ENCODE data around the gene THBD. TPM values are rescaled to one million over a fixed set of nuclear protein-coding genes. Genes with fewer than 3 reads are reported as not detected.

The THBD gene, protein sequence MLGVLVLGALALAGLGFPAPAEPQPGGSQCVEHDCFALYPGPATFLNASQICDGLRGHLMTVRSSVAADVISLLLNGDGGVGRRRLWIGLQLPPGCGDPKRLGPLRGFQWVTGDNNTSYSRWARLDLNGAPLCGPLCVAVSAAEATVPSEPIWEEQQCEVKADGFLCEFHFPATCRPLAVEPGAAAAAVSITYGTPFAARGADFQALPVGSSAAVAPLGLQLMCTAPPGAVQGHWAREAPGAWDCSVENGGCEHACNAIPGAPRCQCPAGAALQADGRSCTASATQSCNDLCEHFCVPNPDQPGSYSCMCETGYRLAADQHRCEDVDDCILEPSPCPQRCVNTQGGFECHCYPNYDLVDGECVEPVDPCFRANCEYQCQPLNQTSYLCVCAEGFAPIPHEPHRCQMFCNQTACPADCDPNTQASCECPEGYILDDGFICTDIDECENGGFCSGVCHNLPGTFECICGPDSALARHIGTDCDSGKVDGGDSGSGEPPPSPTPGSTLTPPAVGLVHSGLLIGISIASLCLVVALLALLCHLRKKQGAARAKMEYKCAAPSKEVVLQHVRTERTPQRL
- total RNA-seq (1 to 10 TPM; 1.8 to 6.9 (median 3.8) TPM), polyA plus RNA-seq (10 to 100 TPM in 1 of 2 donors, 1 to 10 TPM in 1; 3.8 to 12.1 TPM)

DNA sequence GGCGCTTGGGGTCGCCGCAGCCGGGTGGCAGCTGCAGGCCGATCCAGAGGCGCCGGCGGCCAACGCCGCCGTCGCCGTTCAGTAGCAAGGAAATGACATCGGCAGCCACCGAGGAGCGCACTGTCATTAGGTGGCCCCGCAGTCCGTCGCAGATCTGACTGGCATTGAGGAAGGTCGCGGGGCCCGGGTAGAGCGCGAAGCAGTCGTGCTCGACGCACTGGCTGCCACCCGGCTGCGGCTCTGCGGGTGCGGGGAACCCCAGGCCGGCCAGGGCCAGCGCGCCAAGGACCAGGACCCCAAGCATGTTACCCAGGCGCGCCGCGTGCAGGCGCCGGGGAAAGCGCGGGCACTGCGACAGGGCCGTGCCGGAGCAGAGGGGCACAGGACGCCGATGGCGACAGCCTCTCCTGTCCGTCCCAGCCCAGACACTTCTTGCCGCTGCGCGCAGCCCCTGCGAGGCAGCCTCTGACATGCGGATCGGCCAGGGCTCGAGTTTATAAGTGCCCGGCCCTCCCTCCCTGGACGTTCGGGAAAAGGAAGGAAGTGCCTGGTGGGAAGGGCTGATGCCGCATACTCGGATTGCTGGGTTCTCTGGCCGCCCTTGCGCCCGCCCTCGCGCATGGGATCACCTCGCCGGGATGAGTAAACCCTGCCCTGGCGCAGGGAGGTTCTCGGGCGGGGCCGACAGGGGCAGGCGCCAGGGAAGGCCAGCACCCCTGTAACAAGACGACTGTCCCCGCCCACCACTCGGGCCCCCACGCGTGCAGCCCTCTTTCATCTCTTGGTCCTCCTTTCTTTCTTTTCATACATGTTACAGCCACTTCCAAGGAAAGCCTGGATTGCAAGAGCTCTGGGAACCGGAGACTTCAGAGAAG is at the start of gene THBD:
Gene THBD, minus strand, starts transcription at position 472 of the 875 bp plus-strand sequence. Its CDS starts 168 bp downstream, at position 304.
- Histone ChIP-seq H3K4me1 (peaks cover 4 to 8% (median 5%) of the 10 kb centered on the region in 3 donors), H3K36me3 (no peaks in the 10 kb centered on the region), H3K4me3 (peak within 1 kb of the TSS in 3 of 4 donors; percentile 16 to 48 (median 38)), H3K9me3 (no peaks in the 10 kb centered on the region), H3K27ac (peak within 1 kb of the TSS in 3 of 4 donors; percentile 33 to 60 (median 51)), H3K27me3 (peaks cover 0 to 34% (median 15%) of the 10 kb centered on the region in 4 donors)
- intact Hi-C loops (cut with DNase I) = no loop called here
- peak in 5 of 6 donors; percentile 13 to 71 (median 36) for DNase-seq
- TF ChIP-seq, protein P1, sequence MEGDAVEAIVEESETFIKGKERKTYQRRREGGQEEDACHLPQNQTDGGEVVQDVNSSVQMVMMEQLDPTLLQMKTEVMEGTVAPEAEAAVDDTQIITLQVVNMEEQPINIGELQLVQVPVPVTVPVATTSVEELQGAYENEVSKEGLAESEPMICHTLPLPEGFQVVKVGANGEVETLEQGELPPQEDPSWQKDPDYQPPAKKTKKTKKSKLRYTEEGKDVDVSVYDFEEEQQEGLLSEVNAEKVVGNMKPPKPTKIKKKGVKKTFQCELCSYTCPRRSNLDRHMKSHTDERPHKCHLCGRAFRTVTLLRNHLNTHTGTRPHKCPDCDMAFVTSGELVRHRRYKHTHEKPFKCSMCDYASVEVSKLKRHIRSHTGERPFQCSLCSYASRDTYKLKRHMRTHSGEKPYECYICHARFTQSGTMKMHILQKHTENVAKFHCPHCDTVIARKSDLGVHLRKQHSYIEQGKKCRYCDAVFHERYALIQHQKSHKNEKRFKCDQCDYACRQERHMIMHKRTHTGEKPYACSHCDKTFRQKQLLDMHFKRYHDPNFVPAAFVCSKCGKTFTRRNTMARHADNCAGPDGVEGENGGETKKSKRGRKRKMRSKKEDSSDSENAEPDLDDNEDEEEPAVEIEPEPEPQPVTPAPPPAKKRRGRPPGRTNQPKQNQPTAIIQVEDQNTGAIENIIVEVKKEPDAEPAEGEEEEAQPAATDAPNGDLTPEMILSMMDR (IDR thresholded peaks at IDR 0.05) = no peak
- ATAC-seq = peak; percentile 4 to 65 (median 54)
- WGBS, 2 donors = 1% methylated on average over 70 to 79 of the region's 79 CpGs
- FAIRE-seq = no peak

DNA sequence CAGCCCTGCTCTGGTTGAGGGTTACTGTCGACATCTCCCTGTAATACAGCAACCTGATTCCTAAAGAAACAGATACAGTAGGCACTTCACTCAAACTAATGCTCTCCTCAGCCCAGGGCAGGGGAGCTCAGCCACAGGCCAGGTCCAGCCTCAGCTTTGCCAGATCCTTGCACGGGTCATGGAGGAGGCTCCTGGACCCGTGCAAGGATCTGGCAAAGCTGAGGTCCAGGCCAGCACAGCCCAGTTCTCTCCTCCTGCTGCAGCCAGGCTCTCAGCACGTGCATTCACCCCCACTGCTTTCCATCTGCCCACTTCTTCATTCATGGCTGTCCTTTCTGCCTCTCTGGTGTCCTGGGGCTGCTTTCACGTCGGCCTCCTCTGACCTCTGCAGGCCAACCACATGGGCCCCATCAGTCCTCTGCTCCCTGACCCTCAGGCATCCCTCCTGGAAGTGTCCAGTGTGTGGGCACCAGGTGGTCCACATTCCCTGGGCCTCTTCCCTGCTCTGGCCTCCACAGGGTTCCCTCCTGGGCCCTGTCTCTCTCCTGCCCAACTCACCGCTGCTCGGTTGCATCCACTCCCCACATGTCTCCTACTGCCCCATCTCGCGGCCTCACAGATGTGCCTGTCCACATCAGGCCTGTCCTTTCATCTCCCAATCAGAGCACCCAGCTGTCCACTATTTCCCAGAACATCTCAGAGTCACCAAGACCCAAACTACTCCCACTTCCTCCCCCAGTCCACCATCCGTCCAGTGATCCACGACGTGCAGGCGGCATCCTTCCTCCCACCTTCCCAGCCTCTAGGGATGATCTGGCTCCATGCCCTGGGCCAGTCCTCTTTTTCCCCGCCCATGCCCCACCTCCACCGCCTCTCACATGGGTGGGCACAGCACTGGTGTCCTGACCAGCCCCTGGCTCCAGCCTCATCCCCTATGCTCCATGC is 48.4 kb upstream of the THBD start:
- Histone ChIP-seq H3K4me3 (no peak overlapping the region), H3K9me3 (no peaks in the 10 kb centered on the region), H3K27me3 (no peaks in the 10 kb centered on the region), H3K36me3 (no peaks in the 10 kb centered on the region), H3K27ac (no peak overlapping the region), H3K4me1 (peaks cover 0 to 4% (median 0%) of the 10 kb centered on the region in 3 donors)
- DNase-seq (peak in 1 of 6 donors; percentile 42), FAIRE-seq (no peak), ATAC-seq (peak in 1 of 4 donors; percentile 39)
- intact Hi-C loops (cut with DNase I) = no loop called here
- TF ChIP-seq, protein P1 (IDR thresholded peaks at IDR 0.05) = no peak
- WGBS, 2 donors = 75 to 86% methylated on average over 16 of the region's 16 CpGs

DNA sequence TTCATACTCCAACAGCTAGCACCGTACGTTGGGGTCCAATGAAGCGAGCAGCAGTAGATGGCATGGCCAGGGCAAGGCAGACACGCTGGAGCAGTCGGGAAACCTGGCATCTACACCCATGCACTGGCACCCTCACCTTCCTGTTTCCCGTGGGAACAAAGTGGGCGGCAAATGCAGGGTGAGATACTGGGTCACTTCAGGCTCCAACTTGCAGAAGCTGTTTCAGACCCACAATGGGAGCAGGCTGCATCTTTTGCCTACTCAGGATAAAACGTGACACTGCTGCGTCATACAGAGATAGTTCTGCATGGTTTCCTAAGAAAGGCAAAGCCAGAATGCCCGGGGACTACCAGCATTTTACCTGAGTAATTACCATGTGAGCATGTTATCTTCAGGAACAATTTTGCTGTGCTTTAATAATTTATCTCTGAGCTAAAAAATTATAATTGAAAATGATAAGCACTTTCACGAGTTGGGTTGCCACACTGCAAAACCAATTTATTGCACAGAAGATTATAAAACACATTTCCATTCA is 47.6 kb upstream of the THBD start:
- Histone ChIP-seq H3K27me3 (no peaks in the 10 kb centered on the region), H3K36me3 (no peaks in the 10 kb centered on the region), H3K9me3 (no peaks in the 10 kb centered on the region), H3K4me1 (peaks cover 0 to 7% (median 3%) of the 10 kb centered on the region in 3 donors), H3K4me3 (no peak overlapping the region), H3K27ac (no peak overlapping the region)
- ATAC-seq (no peak), DNase-seq (peak in 1 of 6 donors; percentile 41), FAIRE-seq (no peak)
- 70 to 76% methylated on average over 11 of the region's 11 CpGs for WGBS, 2 donors
- TF ChIP-seq, protein P1 (IDR thresholded peaks at IDR 0.05) = no peak
- intact Hi-C loops (cut with DNase I) = no loop called here

DNA sequence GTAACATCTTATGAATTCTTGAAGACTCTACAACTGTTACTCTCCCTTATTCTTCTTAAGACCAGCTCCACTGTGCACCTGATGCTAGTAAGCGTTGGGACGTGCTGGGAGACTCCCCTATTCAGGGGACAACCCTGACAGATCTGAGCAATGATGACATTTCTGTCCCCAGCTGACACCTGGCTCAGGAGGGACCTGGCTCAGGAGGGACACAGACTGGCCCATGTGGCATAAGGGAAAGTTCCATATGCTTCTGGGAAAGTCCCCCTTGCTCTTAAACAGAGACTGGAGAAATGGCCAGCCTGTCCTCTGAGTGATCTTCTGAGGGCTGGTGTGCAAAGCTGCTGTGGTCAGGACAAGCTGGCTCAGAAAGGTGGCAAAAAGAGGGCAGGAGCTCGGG is 46.6 kb upstream of the THBD start:
- H3K36me3 ChIP-seq = no peaks in the 10 kb centered on the region
- no peak overlapping the region for H3K4me3 ChIP-seq
- peaks cover 0 to 7% (median 3%) of the 10 kb centered on the region in 3 donors for H3K4me1 ChIP-seq
- intact Hi-C loops (cut with DNase I) = no loop called here
- FAIRE-seq (no peak), ATAC-seq (no peak), DNase-seq (peak in 1 of 6 donors; percentile 3)
- 81% methylated on average over 3 of the region's 3 CpGs for WGBS, 2 donors
- TF ChIP-seq, protein P1 (IDR thresholded peaks at IDR 0.05) = no peak
- no peaks in the 10 kb centered on the region for H3K9me3 ChIP-seq
- no peaks in the 10 kb centered on the region for H3K27me3 ChIP-seq
- no peak overlapping the region for H3K27ac ChIP-seq

Measured in pancreas (tissue), 10 donors.